K562 (cell line): ENCODE results near the gene PPP1R16B. TPM values are rescaled to one million over a fixed set of nuclear protein-coding genes. Genes with fewer than 3 reads are reported as not detected.

Source experiments
- ATAC-seq: fragments of 200-7000 bp; cut with Tn5 transposase; 3 replicates; pipeline ENCODE4 v1.9.1; 2020; ENCODE audit warnings: moderate library complexity
- BruUV-seq: library from RNA; stranded (reverse); fragments of 400-500 nt; replicated peaks from 2 replicates; lab custom pipeline; 2021; lab: Mats Ljungman, UMichigan
- CTCF ChIA-PET: fragments of 300-600 bp; formaldehyde crosslinking; extraction: SDS; loops from one replicate; lab custom pipeline; 2021; ENCODE audit warnings: low intra/inter-chr PET ratio; lab: Yijun Ruan, JAX
- POLR2A ChIA-PET: fragments of 300-600, 350-650 bp; sonication (Branson Sonifier 250); formaldehyde crosslinking; extraction: SDS; loops from one replicate; lab custom pipeline; 2021; ENCODE audit warnings: antibody characterized with exemption, inconsistent platforms; lab: Yijun Ruan, JAX
- DNase-seq, 4 experiments: peaks; one replicate each; pipeline versions ENCODE4 v3.0.0 to v3.0.0-alpha.2; 2011 to 2018; ENCODE audit warnings: low spot score in 3 of 4, mixed read lengths in 3 of 4; ENCODE audit errors: extremely low read depth in 1 of 4
- FAIRE-seq: peaks from 2 replicates; lab custom pipeline; 2011; peaks lifted over from hg19 to GRCh38; lab: Jason Lieb, UNC
- H2AFZ ChIP-seq: 2 replicates; pipeline ENCODE4 v1.6.0; 2011; ENCODE audit warnings: low read depth, low read length, control low read depth, inconsistent platforms
- H3K27ac ChIP-seq: fragments of 200-600 bp; 3 replicates; pipeline ENCODE4 v1.8.0; 2011; ENCODE audit warnings: low read depth, mild to moderate bottlenecking, control low read depth, inconsistent platforms, low read length, moderate library complexity, mixed read lengths; ENCODE audit errors: extremely low read depth
- H3K27me3 ChIP-seq, 2 experiments: fragments of 300-600 bp in 1 of 2; 2 replicates in 1 of 2; 3 replicates in 1 of 2; pipeline versions ENCODE4 v1.6.0 to v1.8.0; 2011; ENCODE audit warnings: inconsistent platforms in 2 of 2, low read length in 2 of 2, mild to moderate bottlenecking in 1 of 2, mixed read lengths in 1 of 2, moderate library complexity in 1 of 2; ENCODE audit not compliant: control insufficient read depth in 2 of 2, insufficient read depth in 2 of 2
- H3K36me3 ChIP-seq: fragments of 300-600 bp; 3 replicates; pipeline ENCODE4 v1.8.0; 2011; ENCODE audit warnings: mild to moderate bottlenecking, low read length, inconsistent platforms; ENCODE audit not compliant: control insufficient read depth, insufficient read depth
- H3K4me1 ChIP-seq, 2 experiments: fragments of 200-600 bp in 1 of 2; replicated peaks in 1 of 2; 2 replicates in 1 of 2; 3 replicates in 1 of 2; pipeline versions ENCODE4 v1.5.1 to v1.8.0; 2011; ENCODE audit warnings: inconsistent platforms in 2 of 2, low read length in 2 of 2, mild to moderate bottlenecking in 1 of 2, mixed read lengths in 1 of 2, moderate library complexity in 1 of 2; ENCODE audit not compliant: control insufficient read depth in 2 of 2, insufficient read depth in 2 of 2
- H3K4me2 ChIP-seq: 2 replicates; pipeline ENCODE4 v1.6.1; 2011; ENCODE audit warnings: low read length, control low read depth, inconsistent platforms, mixed read lengths; ENCODE audit not compliant: insufficient read depth
- H3K4me3 ChIP-seq: fragments of 200-600 bp; sonication (generic), shearing (Covaris generic); 2 replicates; pipeline ENCODE4 v1.5.1; 2016; ENCODE audit warnings: control low read depth, inconsistent platforms
- H3K79me2 ChIP-seq: fragments of 200-600 bp; 3 replicates; pipeline ENCODE4 v1.8.0; 2011; ENCODE audit warnings: low read length, inconsistent platforms; ENCODE audit not compliant: control insufficient read depth, insufficient read depth
- H3K9ac ChIP-seq, 2 experiments: 2 replicates each; pipeline versions ENCODE4 v1.6.0 to v1.6.1; 2011; ENCODE audit warnings: low read depth in 2 of 2, low read length in 2 of 2, control low read depth in 1 of 2, inconsistent platforms in 1 of 2, mild to moderate bottlenecking in 1 of 2, mixed read lengths in 1 of 2; ENCODE audit not compliant: insufficient read depth in 1 of 2
- H3K9me1 ChIP-seq: one replicate; pipeline ENCODE4 v1.6.0; 2011; ENCODE audit warnings: inconsistent platforms, mild to moderate bottlenecking, low read length, moderate library complexity; ENCODE audit not compliant: control insufficient read depth, insufficient read depth
- H3K9me3 ChIP-seq: replicated peaks from 2 replicates; pipeline ENCODE4 v1.5.1; 2011; ENCODE audit warnings: low read depth, low read length, inconsistent platforms; ENCODE audit not compliant: control insufficient read depth, insufficient read depth
- H4K20me1 ChIP-seq: replicated peaks from 2 replicates; pipeline ENCODE4 v1.6.1; 2011; ENCODE audit warnings: low read length, inconsistent platforms, mixed read lengths; ENCODE audit not compliant: control insufficient read depth, insufficient read depth
- FOXM1 ChIP-seq, 2 experiments: fragments of 450-650 bp in 1 of 2; sonication (generic) in 1 of 2; formaldehyde crosslinking in 1 of 2; IDR thresholded peaks; 2 replicates each; pipeline versions ENCODE4 v1.6.1 to v1.9.0; 2017 to 2022; ENCODE audit warnings: low read depth in 2 of 2, mild to moderate bottlenecking in 2 of 2, missing genetic modification reagents in 1 of 2, moderate library complexity in 1 of 2
- MEF2A ChIP-seq: IDR thresholded peaks from 2 replicates; pipeline ENCODE4 v1.6.1; 2011; ENCODE audit warnings: low read depth, mild to moderate bottlenecking, low read length, moderate library complexity; ENCODE audit not compliant: control insufficient read depth
- NELFE ChIP-seq: IDR thresholded peaks from 2 replicates; pipeline ENCODE4 v1.6.1; 2011; ENCODE audit warnings: mild to moderate bottlenecking; ENCODE audit not compliant: insufficient read depth, insufficient read length
- STAT5A ChIP-seq: IDR thresholded peaks from 2 replicates; pipeline ENCODE4 v1.6.1; 2012; ENCODE audit warnings: low read length, inconsistent platforms, borderline replicate concordance
- ZNF644 ChIP-seq: fragments of 200-800 bp; sonication (Bioruptor generic); IDR thresholded peaks from 2 replicates; pipeline ENCODE4 v1.6.1; 2016; ENCODE audit warnings: low read depth, missing genetic modification characterization, missing compliant biosample characterization
- WGBS: fragments of 100-300 bp; shearing (Covaris generic); methylation state at CpG from one replicate; pipeline ENCODE4 v1.1.6; 2016; ENCODE audit warnings: low coverage, mixed read lengths; ENCODE audit not compliant: insufficient coverage; ENCODE audit errors: missing lambda C conversion rate; 5-methylcytosine and 5-hydroxymethylcytosine counted together
- in situ Hi-C: fragments of 300-500 bp; cut with MboI; formaldehyde crosslinking; loops from 4 replicates; pipeline ENCODE4 v1.15.0; 2018; ENCODE audit warnings: inconsistent platforms, mixed read lengths
- intact Hi-C: fragments of 100-400 bp; cut with micrococcal nuclease; formaldehyde crosslinking; loops from 2 replicates; pipeline ENCODE4 v1.14.2; 2022
- polyA plus RNA-seq, 8 experiments: library from polyadenylated mRNA; depleted of rRNA in 4 of 8; stranded (reverse) in 5 of 8; unstranded in 3 of 8; fragments of >200 nt; fragmentation: Nextera tagmentation in 2 of 8; fragmentation: Illumina TruSeq in 1 of 8; extraction: Ambion mirVana in 2 of 8; extraction: Trizol in 1 of 8; gene quantifications; 2 replicates each; pipeline versions ENCODE4 v1.2.1 to v1.2.3, GENCODE V29; 2011 to 2014; ENCODE audit warnings: inconsistent platforms in 1 of 8, missing spikeins in 1 of 8
- total RNA-seq, 7 experiments: library from RNA; depleted of rRNA in 6 of 7; stranded (reverse); fragments of >200 nt in 6 of 7; fragmentation: Illumina TruSeq in 2 of 7; extraction: Trizol in 2 of 7; gene quantifications; 2 replicates each; pipeline versions ENCODE4 v1.2.1 to v1.2.3, GENCODE V29; 2011 to 2021; ENCODE audit warnings: low replicate concordance in 1 of 7

The PPP1R16B gene
- total and polyA plus RNA-seq, 9 of the 15 experiments (the other 6 are each of a cell fraction or from before 2014, with no cell fraction given) = 1.5 to 11.5 (median 6.8) TPM

- POLR2A ChIA-PET = interaction anchor here (0.7 to 1.2 kb wide), 4 partner anchors 9 to 13 kb away, joined by 3 to 5 read pairs (median 3); no protein-coding TSS in a partner anchor
- no peaks in the 10 kb centered on the region for H3K9me3 ChIP-seq
- TF ChIP-seq ZNF644 (0 out of 2 replicates have a peak, but pooled peaks have one; percentile 11), STAT5A (no peak), FOXM1 (IDR thresholded peaks at IDR 0.05; ENCODE audit: low read depth) (no peak), FOXM1 (CRISPR knock-in tag; IDR thresholded peaks at IDR 0.05; ENCODE audit: low read depth) (no peak), MEF2A (no peak), NELFE (no peak)
- 73% methylated on average over 1 of the region's 1 CpG for whole genome bisulfite sequencing
- no TSS peak for BruUV-seq
- DNase-seq (no peak), FAIRE-seq (no peak), ATAC-seq (no peak)
- 0 out of 2 replicates have a peak overlapping the region, but pooled peaks have one; percentile 86 for H2AFZ ChIP-seq
- no peaks in the 10 kb centered on the region for H3K36me3 ChIP-seq
- CTCF ChIA-PET = no interaction called here
- no peaks in the 10 kb centered on the region for H3K9me1 ChIP-seq
- H3K4me1 ChIP-seq = peaks cover 10 to 25% of the 10 kb centered on the region in 2 experiments
- no peaks in the 10 kb centered on the region for H3K79me2 ChIP-seq
- H4K20me1 ChIP-seq = no peaks in the 10 kb centered on the region
- intact Hi-C loops = no loop called here
- H3K4me2 ChIP-seq = peak overlapping the region; percentile 74
- in situ Hi-C loops = no loop called here
- H3K4me3 ChIP-seq = no peak overlapping the region
- no peak overlapping the region; the same call in 2 of the 3 replicates for H3K27ac ChIP-seq
- no peak overlapping the region for H3K9ac ChIP-seq
- no peaks in the 10 kb centered on the region for H3K27me3 ChIP-seq
Measured at GRCh38 chr20:38825571-38825900, 20.0 kb downstream of the PPP1R16B start.
